Measurements from ENCODE around the gene DGKI. TPM values are rescaled to one million over a fixed set of nuclear protein-coding genes. Genes with fewer than 3 reads are reported as not detected.

Gene DGKI
- total and polyA plus RNA-seq, 4 donors = 0.01 to 0.37 (median 0.31) TPM

- DNase-seq (ENCODE audit: low spot score) = no peak
- H3K4me3 ChIP-seq (ENCODE audit: low read depth in 1 of 3, low read length in 3 of 3) = no peak overlapping the region
- H3K36me3 ChIP-seq (ENCODE audit: control insufficient read depth in 4 of 4, insufficient read depth in 3 of 4, low read depth in 1 of 4, low read length in 3 of 4) = no peaks in the 10 kb centered on the region
- no peaks in the 10 kb centered on the region for H3K4me1 ChIP-seq (ENCODE audit: control insufficient read depth in 4 of 4, insufficient read depth in 4 of 4, low read length in 3 of 4)
- peaks cover 0 to 6% (median 2%) of the 10 kb centered on the region in 4 donors for H3K9me3 ChIP-seq (ENCODE audit: control insufficient read depth in 4 of 4, low read length in 3 of 4)
- H3K27ac ChIP-seq (ENCODE audit: low read depth in 1 of 2, low read length in 2 of 2) = no peak overlapping the region
- no peaks in the 10 kb centered on the region for H3K27me3 ChIP-seq (ENCODE audit: control insufficient read depth in 4 of 4, insufficient read depth in 4 of 4, low read length in 3 of 4)
- 90% methylated on average over 2 of the region's 2 CpGs for WGBS
- H3K9ac ChIP-seq (ENCODE audit: low read depth in 1 of 2, low read length in 2 of 2) = no peak overlapping the region
- TF ChIP-seq EGR1 (IDR thresholded peaks at IDR 0.05; ENCODE audit: low read depth in 2 of 2) = no peak
- no peak for TF ChIP-seq FOXA2 (IDR thresholded peaks at IDR 0.05)
These were observed 105.3 kb downstream of the DGKI start for GRCh38 chr7:137741443-137741842.

GRCh38 chr7:137734221-137734620 lies 112.6 kb downstream of the DGKI start:
- peaks cover 0 to 2% (median 0%) of the 10 kb centered on the region in 4 donors for H3K27me3 ChIP-seq (ENCODE audit: control insufficient read depth in 4 of 4, insufficient read depth in 4 of 4, low read length in 3 of 4)
- WGBS = 78% methylated on average over 5 of the region's 5 CpGs
- no peak for TF ChIP-seq TAF1 (conservative IDR thresholded peaks at IDR 0.05)
- no peak for DNase-seq (ENCODE audit: low spot score)
- no peaks in the 10 kb centered on the region for H3K36me3 ChIP-seq (ENCODE audit: control insufficient read depth in 4 of 4, insufficient read depth in 3 of 4, low read depth in 1 of 4, low read length in 3 of 4)
- no peak overlapping the region for H3K27ac ChIP-seq (ENCODE audit: low read depth in 1 of 2, low read length in 2 of 2)
- H3K9me3 ChIP-seq (ENCODE audit: control insufficient read depth in 4 of 4, low read length in 3 of 4) = peaks cover 0 to 3% (median 0%) of the 10 kb centered on the region in 4 donors
- no peak overlapping the region for H3K4me3 ChIP-seq (ENCODE audit: low read depth in 1 of 3, low read length in 3 of 3)
- H3K4me1 ChIP-seq (ENCODE audit: control insufficient read depth in 4 of 4, insufficient read depth in 4 of 4, low read length in 3 of 4) = no peaks in the 10 kb centered on the region
- H3K9ac ChIP-seq (ENCODE audit: low read depth in 1 of 2, low read length in 2 of 2) = no peak overlapping the region

DNA sequence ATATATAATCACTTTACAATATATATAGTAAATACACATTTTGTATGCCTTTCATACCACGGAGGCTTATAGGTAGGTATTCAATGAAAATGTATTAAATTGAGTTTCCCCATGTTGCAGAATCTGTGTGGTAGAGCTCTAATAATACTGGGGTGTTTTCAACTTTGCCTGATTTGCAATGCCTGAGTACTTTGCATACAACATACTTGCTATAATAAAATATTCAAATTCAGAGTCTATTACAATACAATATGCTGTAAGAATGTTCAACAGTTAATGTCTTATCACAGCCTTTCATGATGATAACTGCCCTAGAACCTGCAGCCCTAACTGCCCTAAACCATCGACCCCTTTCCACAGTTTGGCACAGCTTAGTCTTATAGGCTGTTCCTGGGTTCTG lies 114.6 kb downstream of the DGKI start:
- peaks cover 0 to 2% (median 0%) of the 10 kb centered on the region in 4 donors for H3K27me3 ChIP-seq (ENCODE audit: control insufficient read depth in 4 of 4, insufficient read depth in 4 of 4, low read length in 3 of 4)
- DNase-seq (ENCODE audit: low spot score) = no peak
- H3K4me1 ChIP-seq (ENCODE audit: control insufficient read depth in 4 of 4, insufficient read depth in 4 of 4, low read length in 3 of 4) = no peaks in the 10 kb centered on the region
- no peak overlapping the region for H3K9ac ChIP-seq (ENCODE audit: low read depth in 1 of 2, low read length in 2 of 2)
- H3K36me3 ChIP-seq (ENCODE audit: control insufficient read depth in 4 of 4, insufficient read depth in 3 of 4, low read depth in 1 of 4, low read length in 3 of 4) = no peaks in the 10 kb centered on the region
- WGBS = 64% methylated on average over 2 of the region's 2 CpGs
- no peak overlapping the region for H3K27ac ChIP-seq (ENCODE audit: low read depth in 1 of 2, low read length in 2 of 2)
- H3K9me3 ChIP-seq (ENCODE audit: control insufficient read depth in 4 of 4, low read length in 3 of 4) = no peaks in the 10 kb centered on the region
- TF ChIP-seq HNF4G (IDR thresholded peaks at IDR 0.05) = no peak
- TF ChIP-seq JUND (IDR thresholded peaks at IDR 0.05) = no peak
- no peak for TF ChIP-seq YY1 (IDR thresholded peaks at IDR 0.05)
- TF ChIP-seq NR2F2 (IDR thresholded peaks at IDR 0.05) = no peak
- no peak for TF ChIP-seq CTCF (IDR thresholded peaks at IDR 0.05; ENCODE audit: low read depth, low read length, missing input control)
- TF ChIP-seq FOXA2 (IDR thresholded peaks at IDR 0.05) = no peak
- TF ChIP-seq MAX (IDR thresholded peaks at IDR 0.05) = no peak
- no peak for TF ChIP-seq REST (IDR thresholded peaks at IDR 0.05)
- TF ChIP-seq GABPA (IDR thresholded peaks at IDR 0.05 in 1 of 2, conservative IDR thresholded peaks at IDR 0.05 in 1 of 2) = no peak
- TF ChIP-seq, protein P1, sequence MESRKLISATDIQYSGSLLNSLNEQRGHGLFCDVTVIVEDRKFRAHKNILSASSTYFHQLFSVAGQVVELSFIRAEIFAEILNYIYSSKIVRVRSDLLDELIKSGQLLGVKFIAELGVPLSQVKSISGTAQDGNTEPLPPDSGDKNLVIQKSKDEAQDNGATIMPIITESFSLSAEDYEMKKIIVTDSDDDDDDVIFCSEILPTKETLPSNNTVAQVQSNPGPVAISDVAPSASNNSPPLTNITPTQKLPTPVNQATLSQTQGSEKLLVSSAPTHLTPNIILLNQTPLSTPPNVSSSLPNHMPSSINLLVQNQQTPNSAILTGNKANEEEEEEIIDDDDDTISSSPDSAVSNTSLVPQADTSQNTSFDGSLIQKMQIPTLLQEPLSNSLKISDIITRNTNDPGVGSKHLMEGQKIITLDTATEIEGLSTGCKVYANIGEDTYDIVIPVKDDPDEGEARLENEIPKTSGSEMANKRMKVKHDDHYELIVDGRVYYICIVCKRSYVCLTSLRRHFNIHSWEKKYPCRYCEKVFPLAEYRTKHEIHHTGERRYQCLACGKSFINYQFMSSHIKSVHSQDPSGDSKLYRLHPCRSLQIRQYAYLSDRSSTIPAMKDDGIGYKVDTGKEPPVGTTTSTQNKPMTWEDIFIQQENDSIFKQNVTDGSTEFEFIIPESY (IDR thresholded peaks at IDR 0.05) = no peak
- TF ChIP-seq HNF4A (conservative IDR thresholded peaks at IDR 0.05) = no peak
- TF ChIP-seq FOXA1 (IDR thresholded peaks at IDR 0.05) = no peak
- no peak for TF ChIP-seq EGR1 (IDR thresholded peaks at IDR 0.05; ENCODE audit: low read depth in 2 of 2)
- TF ChIP-seq RAD21 (IDR thresholded peaks at IDR 0.05) = no peak
- no peak for TF ChIP-seq TAF1 (conservative IDR thresholded peaks at IDR 0.05)
- TF ChIP-seq RXRA (IDR thresholded peaks at IDR 0.05) = no peak
- no peak for TF ChIP-seq ATF3 (IDR thresholded peaks at IDR 0.05)
- no peak overlapping the region for H3K4me3 ChIP-seq (ENCODE audit: low read depth in 1 of 3, low read length in 3 of 3)
